Cardiac muscle cell (in vitro differentiated cells and primary cell): ENCODE measurements around the gene AIG1. TPM values are rescaled to one million over a fixed set of nuclear protein-coding genes. Genes with fewer than 3 reads are reported as not detected.
"Not testable (repeated sequence)": the region's sequence is repeated elsewhere in the genome, so short reads cannot be mapped to it uniquely, and the experiment has no call there.

Source experiments
- DNase-seq, 2 donors: peaks; one replicate each; pipeline versions ENCODE4 v3.0.0 to v3.0.0-alpha.2; 2010 to 2017; ENCODE audit warnings: low read depth in 1 of 2, low spot score in 1 of 2
- H3K27ac ChIP-seq: fragments of 200-600 bp; sonication (generic); 2 replicates; pipeline ENCODE4 v1.5.1; 2016
- H3K27me3 ChIP-seq: fragments of 200-600 bp; sonication (generic); 2 replicates; pipeline ENCODE4 v1.6.0; 2016; ENCODE audit warnings: control low read depth
- H3K36me3 ChIP-seq: fragments of 200-600 bp; sonication (generic); 2 replicates; pipeline ENCODE4 v1.5.1; 2016; ENCODE audit warnings: control low read depth
- H3K4me1 ChIP-seq: fragments of 200-600 bp; sonication (generic); 2 replicates; pipeline ENCODE4 v1.8.1; 2017; ENCODE audit warnings: low read depth, mild to moderate bottlenecking, mixed run types
- H3K4me3 ChIP-seq: fragments of 200-600 bp; sonication (generic); 2 replicates; pipeline ENCODE4 v1.5.1; 2016; ENCODE audit warnings: mild to moderate bottlenecking
- H3K9me3 ChIP-seq: fragments of 200-600 bp; sonication (generic); 2 replicates; pipeline ENCODE4 v1.5.1; 2017; ENCODE audit warnings: low read depth, mild to moderate bottlenecking, control low read depth
- CTCF ChIP-seq: IDR thresholded peaks from 2 replicates; pipeline ENCODE4 v1.5.1; 2012; ENCODE audit warnings: low read depth, mild to moderate bottlenecking, low read length
- polyA plus RNA-seq: library from polyadenylated mRNA; unstranded; fragments of >200 nt; fragmentation: Nextera tagmentation; extraction: Ambion mirVana; gene quantifications from 2 replicates; pipeline ENCODE4 v1.2.1, GENCODE V29; 2016
- total RNA-seq: library from RNA; depleted of rRNA; stranded (reverse); fragments of >200 nt; gene quantifications from 2 replicates; pipeline ENCODE4 v1.2.3, GENCODE V29; 2016

Gene AIG1
- total and polyA plus RNA-seq, 2 experiments from 2014 or later = 35.9 to 55.4 TPM

- Histone ChIP-seq H3K9me3 (no peaks in the 10 kb centered on the region), H3K4me3 (no peak overlapping the region), H3K27ac (no peak overlapping the region), H3K27me3 (no peaks in the 10 kb centered on the region), H3K36me3 (no peaks in the 10 kb centered on the region), H3K4me1 (peaks cover 3% of the 10 kb centered on the region)
- TF ChIP-seq CTCF = no peak
- no peak for DNase-seq
Observed at GRCh38 chr6:143165315-143165855, 104.7 kb downstream of the AIG1 start.

- Histone ChIP-seq H3K36me3 (no peaks in the 10 kb centered on the region), H3K4me3 (no peak overlapping the region), H3K27me3 (no peaks in the 10 kb centered on the region), H3K4me1 (no peaks in the 10 kb centered on the region), H3K9me3 (no peaks in the 10 kb centered on the region), H3K27ac (no peak overlapping the region)
- peak in 1 of 2 donors; percentile 43 for DNase-seq
- no peak for TF ChIP-seq CTCF
Observed at GRCh38 chr6:143166247-143166695, 105.6 kb downstream of the AIG1 start.

GRCh38 chr6:143167224-143167623 is 106.5 kb downstream of the AIG1 start:
- no peak for TF ChIP-seq CTCF
- Histone ChIP-seq H3K4me1 (no peaks in the 10 kb centered on the region), H3K4me3 (no peak overlapping the region), H3K36me3 (no peaks in the 10 kb centered on the region), H3K27me3 (no peaks in the 10 kb centered on the region), H3K9me3 (no peaks in the 10 kb centered on the region), H3K27ac (no peak overlapping the region)
- DNase-seq = no peak

- not testable (repeated sequence) for H3K27me3 ChIP-seq, H3K4me1 ChIP-seq, DNase-seq
Observed at GRCh38 chr6:143168396-143168816, 107.7 kb downstream of the AIG1 start.

GRCh38 chr6:143169440-143169839 is 108.8 kb downstream of the AIG1 start:
- H3K4me3 ChIP-seq = no peak overlapping the region
- H3K27me3 ChIP-seq = no peaks in the 10 kb centered on the region
- H3K4me1 ChIP-seq = no peaks in the 10 kb centered on the region
- no peaks in the 10 kb centered on the region for H3K9me3 ChIP-seq
- no peak overlapping the region for H3K27ac ChIP-seq
- no peak for TF ChIP-seq CTCF
- no peaks in the 10 kb centered on the region for H3K36me3 ChIP-seq
- no peak for DNase-seq

More at GRCh38 chr6:143168396-143168816, 107.7 kb downstream of the AIG1 start:
- not testable (repeated sequence) for H3K4me3 ChIP-seq, H3K36me3 ChIP-seq, H3K27ac ChIP-seq, H3K9me3 ChIP-seq

- no peak overlapping the region for H3K4me3 ChIP-seq
- peaks cover 7% of the 10 kb centered on the region for H3K4me1 ChIP-seq
- no peaks in the 10 kb centered on the region for H3K36me3 ChIP-seq
- no peaks in the 10 kb centered on the region for H3K9me3 ChIP-seq
- H3K27ac ChIP-seq = no peak overlapping the region
- H3K27me3 ChIP-seq = no peaks in the 10 kb centered on the region
- DNase-seq = no peak
- no peak for TF ChIP-seq CTCF
Observed at GRCh38 chr6:143174516-143174915, 113.8 kb downstream of the AIG1 start.
